ENCODE results near the gene UQCRC1. TPM values are rescaled to one million over a fixed set of nuclear protein-coding genes. Genes with fewer than 3 reads are reported as not detected.

Gene UQCRC1
- 100 to 1,000 TPM; 189 to 544 (median 231) TPM for polyA plus RNA-seq

GRCh38 chr3:48609088-48610005, at the start of gene UQCRC1:
Gene UQCRC1, minus strand, starts transcription at chr3:48609646. Its CDS starts 26 bp downstream, at chr3:48609620.
- Mint-ChIP-seq H3K27me3 (ENCODE audit: low read depth in 3 of 3) (peaks cover 5 to 6% (median 5%) of the 10 kb centered on the region in 3 donors), H3K4me1 (peaks cover 13 to 16% of the 10 kb centered on the region in 2 donors), H3K9me3 (no peaks in the 10 kb centered on the region), H3K4me3 (peak within 1 kb of the TSS; percentile 96 to 99 (median 98)), H3K36me3 (peaks cover 0 to 10% (median 4%) of the 10 kb centered on the region in 3 donors), H3K27ac (peak within 1 kb of the TSS; percentile 90 to 97 (median 94))
- DNase-seq = peak; percentile 93 to 94 (median 94)

GRCh38 chr3:48656841-48657281, 47.4 kb upstream of the UQCRC1 start:
- peak in 2 of 3 donors; percentile 17 to 50 for DNase-seq
- H3K27ac Mint-ChIP-seq = peak overlapping the region in 3 of 6 donors; percentile 46 to 77 (median 65)
- H3K9me3 Mint-ChIP-seq = no peaks in the 10 kb centered on the region
- H3K4me3 Mint-ChIP-seq = peak overlapping the region; percentile 70 to 74 (median 73)
- peaks cover 8 to 18% (median 17%) of the 10 kb centered on the region in 3 donors for H3K27me3 Mint-ChIP-seq (ENCODE audit: low read depth in 3 of 3)
- peaks cover 0 to 22% of the 10 kb centered on the region in 2 donors for H3K4me1 Mint-ChIP-seq
- no peaks in the 10 kb centered on the region for H3K36me3 Mint-ChIP-seq

DNA sequence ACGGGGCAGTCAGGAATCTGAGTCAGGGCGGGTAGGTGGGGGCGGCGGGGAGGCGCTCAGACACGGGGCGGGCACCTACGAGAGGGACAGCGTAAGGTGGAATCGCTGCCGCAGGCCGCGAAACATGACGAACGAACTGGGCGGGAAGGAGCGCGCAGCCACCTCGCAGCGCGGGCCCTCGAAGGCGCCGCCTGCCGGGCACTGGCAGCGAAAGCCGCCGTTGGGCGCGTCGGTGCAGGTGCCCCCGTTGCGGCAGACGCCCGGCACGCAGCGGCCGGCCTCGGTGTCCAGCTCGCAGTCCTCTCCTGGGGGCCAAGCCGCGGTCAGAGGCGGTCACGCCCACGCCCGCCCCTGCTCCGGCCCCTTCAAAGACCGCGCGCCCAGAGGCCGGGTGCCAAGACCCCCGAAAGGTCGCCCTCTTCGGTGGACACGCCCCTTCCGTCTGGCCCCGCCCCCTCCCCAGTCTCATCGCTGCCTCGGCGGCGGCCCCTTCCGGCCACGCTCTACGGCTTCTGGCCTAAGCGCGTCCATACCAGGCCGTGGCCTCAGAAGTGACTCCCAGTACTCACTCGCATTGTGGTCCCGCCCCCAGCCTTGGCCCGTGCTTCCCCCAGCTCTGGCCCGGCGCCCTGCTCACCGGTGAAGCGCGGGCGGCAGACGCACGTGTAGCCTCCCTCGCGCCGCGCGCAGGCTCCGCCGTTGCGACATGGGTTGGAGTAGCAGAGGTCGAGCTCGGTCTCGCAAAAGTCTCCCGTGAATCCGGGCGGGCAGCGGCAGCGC, 46.8 kb upstream of the UQCRC1 start:
- Mint-ChIP-seq H3K9me3 (no peaks in the 10 kb centered on the region), H3K27me3 (ENCODE audit: low read depth in 3 of 3) (peaks cover 6 to 14% (median 11%) of the 10 kb centered on the region in 3 donors), H3K4me3 (peak overlapping the region; percentile 73 to 83 (median 77)), H3K4me1 (peaks cover 0 to 18% of the 10 kb centered on the region in 2 donors), H3K27ac (peak overlapping the region; percentile 61 to 84 (median 74)), H3K36me3 (no peaks in the 10 kb centered on the region)
- peak; percentile 82 to 87 (median 85) for DNase-seq

- H3K27ac Mint-ChIP-seq = peak overlapping the region; percentile 61 to 84 (median 69)
- peak; percentile 38 to 54 (median 43) for DNase-seq
- H3K27me3 Mint-ChIP-seq (ENCODE audit: low read depth in 3 of 3) = peaks cover 2 to 14% (median 10%) of the 10 kb centered on the region in 3 donors
- H3K4me3 Mint-ChIP-seq = peak overlapping the region; percentile 73 to 83 (median 77)
- H3K4me1 Mint-ChIP-seq = peaks cover 0 to 18% of the 10 kb centered on the region in 2 donors
- no peaks in the 10 kb centered on the region for H3K9me3 Mint-ChIP-seq
- H3K36me3 Mint-ChIP-seq = no peaks in the 10 kb centered on the region
Measured at GRCh38 chr3:48655606-48656005, 46.2 kb upstream of the UQCRC1 start.

DNA sequence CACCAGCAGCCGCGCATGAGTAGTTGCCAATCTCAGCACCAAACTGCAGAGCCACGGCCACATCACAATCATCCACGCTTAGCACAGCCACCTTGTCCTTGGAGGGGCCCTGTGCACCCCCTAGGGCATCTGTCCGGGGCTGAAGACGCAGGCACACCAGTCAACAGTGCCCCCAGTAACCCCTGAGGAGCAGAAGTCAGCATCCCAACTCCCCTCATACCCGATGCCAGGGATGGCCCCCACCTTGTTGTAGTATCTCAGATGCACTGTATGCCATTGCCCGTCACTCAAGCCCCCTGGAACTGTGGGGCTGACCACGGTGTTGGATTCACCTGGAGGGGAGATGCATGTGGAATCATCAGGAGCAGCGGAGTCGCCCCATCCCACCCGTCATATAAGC, 45.6 kb upstream of the UQCRC1 start:
- Mint-ChIP-seq H3K4me3 (peak overlapping the region; percentile 72 to 83 (median 74)), H3K9me3 (no peaks in the 10 kb centered on the region), H3K27me3 (ENCODE audit: low read depth in 3 of 3) (peaks cover 2 to 14% (median 6%) of the 10 kb centered on the region in 3 donors), H3K27ac (peak overlapping the region; percentile 40 to 80 (median 62)), H3K36me3 (no peaks in the 10 kb centered on the region), H3K4me1 (peaks cover 0 to 18% of the 10 kb centered on the region in 2 donors)
- DNase-seq = no peak

DNA sequence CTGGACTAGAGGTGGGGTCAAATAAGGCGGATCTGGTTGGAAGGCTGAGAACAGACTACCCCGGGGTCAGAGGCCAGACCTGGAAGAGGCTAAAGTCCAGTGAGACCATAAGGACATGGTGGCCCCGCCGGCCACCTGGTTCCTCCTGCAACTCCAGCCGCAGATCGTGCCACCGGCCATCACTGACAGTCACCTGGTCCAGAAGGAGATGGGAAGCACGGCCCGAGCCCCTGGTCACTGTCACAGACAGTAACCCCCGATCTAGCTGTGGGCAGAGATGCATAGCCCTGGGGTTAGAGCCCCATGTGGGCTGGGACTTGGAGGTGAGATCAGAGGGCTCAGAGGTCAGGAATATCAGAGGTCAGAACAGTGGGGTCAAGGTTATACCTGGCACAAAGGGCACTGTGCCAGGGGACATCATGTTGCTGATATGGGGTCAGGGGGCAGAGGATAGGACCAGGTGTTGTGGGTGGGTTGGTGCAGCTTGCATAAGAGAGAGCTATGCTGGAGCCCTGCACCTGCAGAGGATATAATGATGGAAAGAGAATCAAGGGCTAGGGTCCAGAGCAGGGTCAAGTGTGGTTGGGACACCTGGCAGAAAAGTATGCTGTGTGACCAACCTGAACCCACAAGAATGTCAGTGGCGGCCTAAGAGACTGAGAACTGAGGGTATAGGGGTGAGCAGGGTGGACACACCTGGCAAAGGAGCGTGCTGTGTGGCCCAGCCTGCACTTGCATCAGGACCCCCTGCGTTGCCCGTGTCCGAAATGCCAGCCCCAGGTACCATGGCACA, 43.7 kb upstream of the UQCRC1 start:
- Mint-ChIP-seq H3K36me3 (no peaks in the 10 kb centered on the region), H3K4me1 (peaks cover 0 to 16% of the 10 kb centered on the region in 2 donors), H3K4me3 (no peak overlapping the region), H3K9me3 (no peaks in the 10 kb centered on the region), H3K27ac (no peak overlapping the region), H3K27me3 (ENCODE audit: low read depth in 3 of 3) (peaks cover 2 to 7% (median 2%) of the 10 kb centered on the region in 3 donors)
- DNase-seq = no peak

DNA sequence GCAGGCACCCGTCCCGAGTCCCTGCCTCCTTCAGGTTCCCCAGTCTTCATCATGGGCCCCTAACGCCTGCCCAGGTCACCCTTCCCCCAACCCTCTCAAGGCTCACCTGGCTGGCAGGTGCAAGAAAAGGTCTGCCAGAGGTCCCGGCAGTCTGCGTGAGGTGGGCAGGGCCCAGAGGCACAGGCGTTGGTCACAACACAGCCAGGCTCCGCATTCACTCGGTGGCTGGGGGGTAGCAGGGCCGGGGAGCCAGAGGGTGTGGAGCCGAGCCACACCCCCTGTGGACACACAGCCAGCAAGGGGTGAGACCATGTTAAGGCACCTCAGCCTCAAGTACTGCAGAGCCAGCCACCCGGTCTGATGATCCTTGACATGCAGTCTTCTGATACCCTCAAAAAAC, 42.3 kb upstream of the UQCRC1 start:
- H3K27ac Mint-ChIP-seq = no peak overlapping the region
- H3K9me3 Mint-ChIP-seq = no peaks in the 10 kb centered on the region
- H3K27me3 Mint-ChIP-seq (ENCODE audit: low read depth in 3 of 3) = peaks cover 0 to 2% (median 0%) of the 10 kb centered on the region in 3 donors
- peaks cover 0 to 10% of the 10 kb centered on the region in 2 donors for H3K4me1 Mint-ChIP-seq
- H3K36me3 Mint-ChIP-seq = no peaks in the 10 kb centered on the region
- DNase-seq = no peak
- no peak overlapping the region for H3K4me3 Mint-ChIP-seq

DNA sequence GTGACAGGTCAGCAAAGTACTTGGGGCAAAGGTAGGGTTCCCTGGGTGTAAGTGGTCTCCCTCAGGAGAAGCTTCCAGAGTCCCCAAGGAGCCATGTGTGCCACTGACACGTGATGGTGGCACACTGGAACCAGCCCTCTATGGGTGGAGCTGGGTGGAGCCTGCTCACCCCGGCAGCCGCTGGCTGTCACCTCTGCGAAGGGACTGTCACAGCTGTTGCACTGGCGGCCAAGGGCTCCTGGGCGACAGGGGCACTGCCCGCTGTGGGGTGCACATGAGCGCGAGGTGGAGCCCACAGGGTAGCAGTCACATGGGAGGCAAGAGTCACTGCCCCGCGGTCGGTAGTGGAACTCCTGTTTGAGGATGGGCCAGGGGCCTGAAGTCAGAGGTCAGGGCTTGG, 41.3 kb upstream of the UQCRC1 start:
- Mint-ChIP-seq H3K9me3 (no peaks in the 10 kb centered on the region), H3K27ac (peak overlapping the region in 1 of 6 donors; percentile 62), H3K4me1 (peaks cover 0 to 9% of the 10 kb centered on the region in 2 donors), H3K4me3 (no peak overlapping the region), H3K36me3 (no peaks in the 10 kb centered on the region), H3K27me3 (ENCODE audit: low read depth in 3 of 3) (peaks cover 0 to 2% (median 0%) of the 10 kb centered on the region in 3 donors)
- no peak for DNase-seq

DNA sequence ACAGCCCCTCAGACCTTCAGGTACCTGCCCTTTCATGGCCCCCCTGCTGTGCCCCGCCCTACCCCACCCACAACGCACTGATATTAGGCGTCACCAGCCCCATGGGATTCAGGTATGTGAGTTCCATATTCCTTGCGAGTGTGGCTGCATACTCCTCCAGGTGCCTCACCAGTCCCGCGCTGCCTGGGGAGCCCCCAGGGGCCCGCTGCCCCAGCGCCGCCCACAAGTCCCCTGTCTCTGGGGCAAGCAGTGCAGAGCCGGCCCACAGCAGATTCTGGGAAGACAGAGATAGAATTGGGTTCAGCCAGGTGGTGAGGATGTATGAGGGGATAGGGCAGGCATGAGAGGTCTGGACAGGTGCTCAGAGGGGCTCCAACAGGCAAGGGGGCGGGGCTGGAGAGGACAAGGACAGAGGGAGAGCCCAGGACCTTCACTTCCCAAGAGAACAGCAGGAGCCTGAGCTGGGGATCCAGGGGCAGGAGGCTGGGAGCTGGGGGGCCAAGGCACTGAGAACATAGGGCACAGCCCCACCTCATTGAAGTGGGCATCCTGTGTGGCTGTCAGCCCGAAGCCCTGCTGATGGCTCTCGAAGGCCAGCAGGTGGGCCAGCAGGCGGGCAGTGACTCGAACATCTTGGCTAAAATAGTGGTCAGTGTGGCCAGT, 38.9 kb upstream of the UQCRC1 start:
- H3K9me3 Mint-ChIP-seq = no peaks in the 10 kb centered on the region
- H3K27me3 Mint-ChIP-seq (ENCODE audit: low read depth in 3 of 3) = peaks cover 0 to 2% (median 0%) of the 10 kb centered on the region in 3 donors
- no peak overlapping the region for H3K27ac Mint-ChIP-seq
- no peaks in the 10 kb centered on the region for H3K36me3 Mint-ChIP-seq
- H3K4me3 Mint-ChIP-seq = no peak overlapping the region
- H3K4me1 Mint-ChIP-seq = no peaks in the 10 kb centered on the region
- DNase-seq = no peak

GRCh38 chr3:48647714-48648113, 38.3 kb upstream of the UQCRC1 start:
- Mint-ChIP-seq H3K4me3 (no peak overlapping the region), H3K27ac (no peak overlapping the region), H3K9me3 (no peaks in the 10 kb centered on the region), H3K36me3 (no peaks in the 10 kb centered on the region), H3K27me3 (ENCODE audit: low read depth in 3 of 3) (peaks cover 0 to 2% (median 0%) of the 10 kb centered on the region in 3 donors), H3K4me1 (no peaks in the 10 kb centered on the region)
- DNase-seq = no peak

DNA sequence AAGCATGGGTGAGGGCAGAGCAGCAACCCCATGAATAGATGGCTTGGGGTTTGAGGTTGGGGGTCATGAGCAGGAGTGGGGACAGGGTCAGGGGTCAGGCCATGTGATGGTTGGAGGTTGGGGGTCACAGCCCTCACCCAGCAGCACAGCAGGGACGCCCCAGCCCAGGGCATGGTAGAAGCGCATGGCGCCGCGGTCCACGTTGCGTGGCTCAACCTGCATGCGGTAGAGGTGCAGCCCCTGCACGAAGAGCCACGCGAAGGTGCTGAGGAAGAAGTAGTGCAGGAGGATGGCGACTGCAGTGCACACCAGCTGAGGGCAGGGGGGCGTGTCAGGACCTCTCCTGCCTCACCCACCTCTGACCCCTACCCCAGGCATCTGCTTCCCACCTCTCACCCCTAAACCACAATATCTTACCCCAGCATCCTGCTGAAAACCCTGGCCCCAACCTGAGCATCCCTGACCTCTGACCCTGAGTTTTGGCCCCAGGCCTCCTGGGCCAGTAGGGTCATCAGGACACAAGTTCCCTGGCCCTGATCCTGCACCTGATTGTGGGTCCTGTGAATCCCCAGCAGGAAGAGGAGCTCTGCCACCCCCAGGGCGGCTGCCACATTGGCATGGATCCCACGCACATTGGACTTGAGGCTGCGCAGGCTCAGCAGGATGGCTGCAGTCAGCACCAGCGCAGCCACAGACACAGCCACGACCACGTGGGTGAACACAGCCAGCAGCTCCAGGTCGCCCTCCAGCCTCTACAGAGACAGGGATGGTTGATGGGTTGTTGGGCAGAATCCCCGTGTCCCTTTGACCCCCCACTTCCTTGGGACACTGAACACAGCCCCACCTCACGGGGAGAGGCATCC, 35.7 kb upstream of the UQCRC1 start:
- Mint-ChIP-seq H3K27me3 (ENCODE audit: low read depth in 3 of 3) (peaks cover 0 to 3% (median 0%) of the 10 kb centered on the region in 3 donors), H3K4me1 (no peaks in the 10 kb centered on the region), H3K36me3 (no peaks in the 10 kb centered on the region), H3K27ac (no peak overlapping the region), H3K9me3 (no peaks in the 10 kb centered on the region), H3K4me3 (no peak overlapping the region)
- DNase-seq = no peak

DNA sequence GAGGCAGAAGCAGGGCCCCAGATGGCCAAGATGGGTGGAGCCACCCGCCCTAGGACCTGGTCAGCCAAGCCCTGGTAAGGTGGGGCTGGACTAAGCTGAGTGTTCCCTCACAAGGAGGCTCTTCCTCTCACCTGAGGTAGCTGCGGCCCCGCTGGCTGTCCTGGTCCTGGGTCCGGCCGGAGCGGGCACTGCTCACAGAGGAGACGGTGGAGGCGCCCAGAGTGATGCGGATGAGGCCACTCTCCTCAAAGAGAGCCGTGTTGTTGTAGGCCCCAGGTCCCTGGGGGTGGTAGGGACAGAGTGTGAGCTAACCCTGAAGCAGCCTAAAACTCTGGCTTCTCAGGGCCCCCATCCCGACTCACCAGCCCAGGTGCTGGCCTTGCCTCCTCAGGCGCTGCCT, 33.2 kb upstream of the UQCRC1 start:
- peaks cover 0 to 2% of the 10 kb centered on the region in 2 donors for H3K4me1 Mint-ChIP-seq
- H3K9me3 Mint-ChIP-seq = no peaks in the 10 kb centered on the region
- no peak for DNase-seq
- H3K36me3 Mint-ChIP-seq = no peaks in the 10 kb centered on the region
- no peak overlapping the region for H3K27ac Mint-ChIP-seq
- peaks cover 0 to 3% (median 0%) of the 10 kb centered on the region in 3 donors for H3K27me3 Mint-ChIP-seq (ENCODE audit: low read depth in 3 of 3)
- no peak overlapping the region for H3K4me3 Mint-ChIP-seq
